ENCODE measurements around the gene TMEM215.
"Not testable (repeated sequence)": the region's sequence is repeated elsewhere in the genome, so short reads cannot be mapped to it uniquely, and the experiment has no call there.

Gene TMEM215

DNA sequence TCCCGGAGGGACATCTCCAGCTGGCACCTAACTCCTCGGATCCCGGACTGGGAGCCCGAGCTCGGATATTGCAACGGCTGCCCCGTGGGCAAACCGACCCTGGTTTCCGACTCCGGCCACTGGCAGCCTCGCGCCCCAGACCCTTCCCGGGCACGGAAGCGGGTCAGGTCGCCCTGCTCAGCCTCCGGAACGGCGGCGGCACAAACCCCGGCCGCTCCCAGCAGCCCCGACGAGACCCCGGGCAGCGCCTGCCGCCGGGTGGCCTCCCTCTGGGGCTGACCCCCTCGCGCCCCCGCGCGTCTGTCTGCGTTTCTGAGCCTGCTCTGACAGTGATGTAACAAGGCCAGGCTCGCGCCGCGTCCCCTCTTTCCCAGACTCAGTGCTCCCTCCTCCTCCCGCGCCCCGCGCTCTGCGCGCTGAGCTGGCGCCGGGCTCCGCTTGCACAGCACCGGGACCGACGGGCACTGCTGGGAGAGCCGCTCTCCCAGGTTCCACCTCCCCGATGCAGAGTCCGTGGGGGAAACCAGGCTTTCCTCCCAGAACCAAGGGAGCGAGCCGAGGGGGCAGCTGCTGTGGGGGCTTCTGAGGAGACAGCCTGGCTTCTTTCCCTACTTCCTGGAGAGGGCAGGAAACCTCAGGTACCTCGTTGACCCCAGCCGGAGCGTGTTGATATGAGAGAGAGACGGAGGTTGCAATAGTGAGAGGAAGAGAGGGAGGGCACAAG is at the start of gene TMEM215:
TMEM215 (plus strand) TSS at position 373 of the 724 bp plus-strand sequence. CDS start 644 bp downstream, outside the sequence.
- no peak for DNase-seq

DNA sequence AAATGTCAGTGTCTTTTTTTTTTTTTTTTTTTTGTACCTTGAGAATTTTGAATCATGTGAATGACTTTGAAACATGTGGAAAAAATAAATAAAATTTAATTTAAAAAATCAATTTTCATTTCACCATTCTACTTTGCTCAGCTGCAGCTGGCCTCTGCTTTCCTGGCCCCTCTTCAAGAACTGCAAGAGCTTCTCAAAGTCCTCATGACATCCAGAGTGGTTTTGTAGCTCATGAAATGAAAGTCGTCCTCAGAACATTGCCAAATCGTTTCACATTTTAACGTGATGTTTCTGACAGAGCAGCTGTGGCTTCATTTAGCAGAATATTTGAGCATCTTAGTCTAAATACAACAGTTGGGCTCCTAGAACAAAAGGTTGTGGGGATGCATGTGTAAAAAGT is 47.9 kb upstream of the TMEM215 start:
- DNase-seq: no peak

DNA sequence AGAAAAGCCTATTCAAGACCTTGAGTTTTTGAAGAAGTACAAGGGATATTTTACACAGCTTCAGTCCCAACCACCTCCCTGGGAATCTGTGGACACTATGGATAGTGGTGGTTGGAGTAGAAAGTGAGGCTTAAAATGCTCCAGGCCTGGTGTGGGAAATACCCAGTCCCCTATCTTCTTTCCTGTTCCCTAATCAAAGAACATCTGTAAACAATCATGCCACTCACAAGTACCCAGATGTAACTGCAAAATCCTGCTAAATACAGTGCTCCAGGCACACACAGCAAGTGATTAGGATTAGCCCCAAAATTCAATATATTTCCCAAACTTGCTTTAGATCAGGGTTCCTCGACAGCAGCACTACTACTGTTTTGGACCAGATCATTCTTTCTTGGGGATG is 46.0 kb upstream of the TMEM215 start:
- no peak for DNase-seq

- DNase-seq: no peak
These were observed 44.7 kb upstream of the TMEM215 start for GRCh38 chr9:32738501-32739172.

DNA sequence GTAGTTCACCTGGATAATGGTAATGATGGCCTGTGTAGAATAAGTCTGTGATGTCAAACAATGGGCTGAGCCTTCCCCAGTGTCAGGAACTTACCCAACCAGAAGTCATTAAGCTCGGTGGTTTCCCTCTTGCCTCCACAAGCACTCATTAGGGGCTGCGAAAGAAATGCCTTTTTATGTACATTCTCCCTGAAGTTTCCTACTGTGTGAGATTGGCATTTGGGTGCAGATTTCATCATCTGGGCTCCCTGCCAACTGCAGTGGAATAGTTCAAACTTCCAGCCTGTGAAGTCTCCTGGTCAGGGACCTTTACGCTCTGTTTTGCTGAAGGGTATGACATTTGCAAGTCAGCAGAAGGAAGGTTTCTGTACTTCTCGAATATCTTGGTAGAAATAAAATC is 41.6 kb upstream of the TMEM215 start:
- DNase-seq: no peak

DNA sequence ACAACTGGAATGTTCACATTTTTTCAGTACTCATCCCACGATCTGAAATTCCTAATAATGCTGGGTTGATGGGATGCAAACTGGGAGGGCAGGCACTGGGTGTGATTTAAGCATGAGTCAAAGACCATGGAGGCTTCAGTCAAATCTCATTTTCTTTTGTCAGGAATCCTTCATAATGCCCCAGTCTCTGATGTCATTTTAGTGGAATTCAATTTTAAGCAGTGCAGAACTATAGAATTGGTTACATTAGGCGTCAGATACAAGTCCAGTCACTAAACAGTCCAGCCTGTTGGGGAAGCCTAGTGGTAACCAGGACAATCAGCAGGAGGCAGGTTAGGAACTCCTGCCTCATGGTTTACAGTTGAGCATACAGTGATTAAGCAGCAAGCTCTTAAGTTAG is 41.0 kb upstream of the TMEM215 start:
- DNase-seq: no peak

DNA sequence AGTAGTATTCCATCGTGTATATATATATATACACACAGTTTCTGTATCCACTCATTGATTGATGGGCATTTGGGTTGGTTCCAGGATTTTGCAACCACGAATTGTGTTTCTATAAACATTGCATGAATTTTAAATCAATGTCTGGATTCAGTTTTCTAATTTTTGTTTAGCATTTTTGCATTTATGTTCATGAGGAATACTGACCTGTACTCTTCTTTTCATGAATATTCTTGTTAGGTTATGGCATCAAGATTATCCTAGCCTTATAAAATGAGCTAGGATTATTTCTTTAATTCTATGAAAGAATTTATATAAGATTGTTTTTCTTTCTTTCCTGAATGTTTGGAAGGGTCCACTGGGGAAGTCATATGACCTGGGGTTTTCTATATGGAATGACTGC is 35.3 kb upstream of the TMEM215 start:
- no peak for DNase-seq

DNA sequence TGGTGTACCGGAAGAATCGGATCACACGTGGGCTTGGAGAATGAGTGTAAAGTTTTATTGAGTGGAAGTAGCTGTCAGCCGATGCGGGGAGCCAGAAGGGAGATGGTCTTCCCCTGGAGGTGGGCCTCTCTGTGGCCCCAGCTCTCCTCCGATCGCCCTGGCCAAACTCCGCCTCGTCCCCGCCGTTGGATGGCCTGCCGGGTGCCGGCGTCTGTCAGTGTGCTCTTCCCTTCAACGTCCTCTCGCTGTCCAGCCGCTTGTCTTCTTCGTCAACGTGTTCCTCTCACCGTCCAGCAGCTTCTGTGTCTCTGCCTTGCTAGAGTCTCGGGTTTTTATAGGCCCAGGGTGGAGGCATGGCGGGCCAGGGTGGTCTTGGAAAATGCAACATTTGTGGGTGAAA is 27.6 kb upstream of the TMEM215 start:
- DNase-seq: no peak

DNA sequence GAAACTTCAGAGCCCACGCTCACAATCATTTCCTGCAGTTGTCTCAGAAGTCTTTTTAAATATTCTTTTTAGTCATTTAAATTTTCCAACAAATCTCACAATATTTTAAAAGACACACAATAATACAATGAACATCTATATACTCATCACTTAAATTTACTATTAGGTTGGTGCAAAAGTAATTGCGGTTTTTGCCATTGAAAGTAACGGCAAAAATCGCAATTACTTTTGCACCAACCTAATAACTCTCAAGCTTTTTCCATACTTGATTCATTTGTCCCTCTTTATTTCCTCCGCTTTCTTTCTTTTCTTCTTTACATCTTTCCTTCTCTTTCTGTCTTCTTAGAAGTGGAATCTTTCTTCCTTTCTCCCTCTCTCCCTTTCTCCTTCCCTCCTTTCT is 19.2 kb upstream of the TMEM215 start:
- DNase-seq: no peak

- no peak for DNase-seq
These were observed 8.1 kb upstream of the TMEM215 start for GRCh38 chr9:32775283-32775682.

DNA sequence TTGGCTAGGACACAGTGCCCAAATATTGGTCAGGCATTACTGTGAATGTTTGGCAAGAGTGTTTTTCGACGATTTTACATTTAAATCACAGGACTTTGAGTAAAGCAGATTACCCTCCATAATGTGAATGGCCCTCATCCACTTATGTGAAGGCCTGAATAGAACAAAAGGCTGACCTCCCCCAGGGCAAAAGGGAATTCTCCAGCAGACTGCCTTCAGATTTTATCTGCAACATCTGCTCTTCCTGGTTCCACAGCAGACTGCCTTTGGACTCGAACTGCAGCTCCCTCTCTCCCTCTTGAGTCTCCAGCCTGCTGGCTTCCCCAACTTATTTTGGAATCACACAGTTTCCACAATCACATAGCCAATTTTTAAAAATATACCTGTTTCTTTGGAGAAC is 7.1 kb upstream of the TMEM215 start:
- DNase-seq: no peak

- DNase-seq: no peak
These were observed 718 bp upstream of the TMEM215 start for GRCh38 chr9:32782476-32783167.

- DNase-seq: no peak
These were observed 4.5 kb downstream of the TMEM215 start for GRCh38 chr9:32787816-32788215.

GRCh38 chr9:32796015-32796414 is 12.7 kb downstream of the TMEM215 start:
- not testable (repeated sequence) for DNase-seq

- no peak for DNase-seq
These were observed 18.2 kb downstream of the TMEM215 start for GRCh38 chr9:32801530-32801929.

DNA sequence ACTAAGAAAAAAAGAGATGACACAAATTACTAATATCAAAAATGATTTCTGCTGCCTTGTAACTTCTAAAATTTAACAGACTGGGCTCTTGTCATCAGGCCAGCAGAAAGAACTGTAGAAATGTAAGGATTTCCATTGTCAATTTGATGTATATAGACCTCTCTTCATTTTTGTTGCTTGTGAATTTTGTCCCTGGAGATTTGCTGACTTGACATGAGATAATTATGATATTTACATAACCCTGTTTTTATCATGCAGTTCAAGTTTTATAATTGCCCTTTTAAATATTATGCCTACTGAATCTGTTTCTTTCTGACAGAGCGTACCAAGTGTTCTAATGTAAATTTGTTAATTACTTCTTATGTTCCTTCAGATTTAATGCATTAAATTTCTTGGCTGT is 23.9 kb downstream of the TMEM215 start:
- no peak for DNase-seq

- DNase-seq: no peak
These were observed 27.9 kb downstream of the TMEM215 start for GRCh38 chr9:32811246-32811645.

DNA sequence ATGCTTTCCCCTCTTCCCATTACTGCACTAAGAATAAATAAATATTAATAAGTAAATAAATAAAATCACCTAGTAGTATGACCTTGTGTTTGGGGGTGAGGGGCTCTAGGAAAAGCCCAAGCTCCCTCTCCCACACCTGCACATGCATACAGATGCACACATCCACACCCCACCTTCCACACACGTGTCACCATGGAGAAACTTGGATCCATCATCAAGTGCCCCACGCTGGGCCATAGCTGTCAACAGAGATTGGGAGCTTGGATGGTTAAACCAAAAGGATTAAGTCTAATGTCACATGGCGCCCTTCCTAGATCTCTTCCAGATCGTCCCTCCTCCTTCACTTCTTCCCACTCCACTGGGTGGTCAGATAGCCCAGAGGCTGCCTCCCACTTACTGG is 37.0 kb downstream of the TMEM215 start:
- no peak for DNase-seq

GRCh38 chr9:32823101-32823500 is 39.8 kb downstream of the TMEM215 start:
- no peak for DNase-seq

GRCh38 chr9:32823551-32823950 is 40.2 kb downstream of the TMEM215 start:
- no peak for DNase-seq

- no peak for DNase-seq
These were observed 41.9 kb downstream of the TMEM215 start for GRCh38 chr9:32825203-32825602.

DNA sequence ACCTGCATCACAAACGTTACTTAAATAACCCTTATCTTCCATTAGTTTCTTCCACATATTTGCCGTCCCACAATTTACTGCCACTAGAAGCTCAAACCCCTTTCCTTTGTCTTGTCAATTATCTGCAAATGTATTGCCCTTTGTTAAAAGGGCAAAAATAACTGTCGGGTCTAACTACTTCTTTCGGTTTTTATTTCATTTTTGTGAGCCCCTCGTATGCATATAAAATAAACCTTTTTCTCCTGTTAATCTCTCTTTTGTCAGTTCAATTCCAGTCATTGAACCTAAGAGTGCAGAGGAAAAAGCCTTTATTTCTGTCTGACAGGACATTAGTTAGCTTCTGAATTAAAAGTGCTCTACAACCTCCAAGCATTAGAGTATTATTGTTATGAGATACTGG is 45.5 kb downstream of the TMEM215 start:
- DNase-seq: no peak

- no peak for DNase-seq
These were observed 49.0 kb downstream of the TMEM215 start for GRCh38 chr9:32832346-32832745.
